HPDE6-E6E7 (cell line): ENCODE data around the gene NUDT22.
A peak's percentile ranks its signal among the peaks of the same experiment; 100 is the strongest.

Source experiments
- DNase-seq: peaks from one replicate; pipeline ENCODE4 v3.0.0; 2011; ENCODE audit warnings: missing footprints; ENCODE audit errors: extremely low spot score

The NUDT22 gene

GRCh38 chr11:64206457-64207255 lies 19.4 kb upstream of the NUDT22 start, which contains the start of gene FERMT3:
TSS of gene FERMT3 (plus strand) at chr11:64206721. CDS start at chr11:64207365, 644 bp downstream.
- no peak for DNase-seq

DNA sequence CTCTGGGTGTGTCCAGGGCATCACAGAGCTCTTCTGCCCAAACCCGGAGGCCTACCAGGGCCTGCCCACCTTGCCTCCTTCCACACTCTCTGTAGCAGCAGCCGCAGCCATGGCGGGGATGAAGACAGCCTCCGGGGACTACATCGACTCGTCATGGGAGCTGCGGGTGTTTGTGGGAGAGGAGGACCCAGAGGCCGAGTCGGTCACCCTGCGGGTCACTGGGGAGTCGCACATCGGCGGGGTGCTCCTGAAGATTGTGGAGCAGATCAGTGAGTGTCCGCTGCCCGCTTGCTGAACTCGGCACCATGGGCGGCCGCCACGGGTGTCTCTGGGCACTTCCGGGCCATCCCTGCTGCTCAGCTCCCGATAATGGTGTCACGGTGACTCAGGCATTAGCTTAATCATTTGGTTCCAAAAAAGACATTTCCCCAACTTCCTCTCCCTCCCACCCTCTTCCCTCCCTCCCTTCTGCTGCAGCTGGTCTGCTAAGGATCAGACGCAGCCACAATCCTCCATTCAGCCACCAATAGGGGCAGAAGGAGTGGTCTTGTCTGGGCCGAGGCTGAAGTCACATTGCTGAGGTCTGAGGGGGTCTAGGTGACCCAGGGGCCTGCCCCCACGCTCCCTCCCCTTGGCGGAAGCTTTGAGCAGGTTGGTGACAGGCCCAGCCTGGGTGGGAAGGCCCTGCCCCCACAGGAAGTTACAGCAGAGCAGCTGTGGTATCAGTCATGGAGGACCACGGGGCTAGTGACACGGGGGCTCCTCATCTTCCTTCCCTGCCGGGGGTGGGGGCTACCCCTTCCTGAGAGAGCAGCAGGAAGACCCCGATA lies 18.6 kb upstream of the NUDT22 start:
- DNase-seq = no peak

- DNase-seq = no peak
These were observed 17.8 kb upstream of the NUDT22 start for GRCh38 chr11:64208086-64208795.

DNA sequence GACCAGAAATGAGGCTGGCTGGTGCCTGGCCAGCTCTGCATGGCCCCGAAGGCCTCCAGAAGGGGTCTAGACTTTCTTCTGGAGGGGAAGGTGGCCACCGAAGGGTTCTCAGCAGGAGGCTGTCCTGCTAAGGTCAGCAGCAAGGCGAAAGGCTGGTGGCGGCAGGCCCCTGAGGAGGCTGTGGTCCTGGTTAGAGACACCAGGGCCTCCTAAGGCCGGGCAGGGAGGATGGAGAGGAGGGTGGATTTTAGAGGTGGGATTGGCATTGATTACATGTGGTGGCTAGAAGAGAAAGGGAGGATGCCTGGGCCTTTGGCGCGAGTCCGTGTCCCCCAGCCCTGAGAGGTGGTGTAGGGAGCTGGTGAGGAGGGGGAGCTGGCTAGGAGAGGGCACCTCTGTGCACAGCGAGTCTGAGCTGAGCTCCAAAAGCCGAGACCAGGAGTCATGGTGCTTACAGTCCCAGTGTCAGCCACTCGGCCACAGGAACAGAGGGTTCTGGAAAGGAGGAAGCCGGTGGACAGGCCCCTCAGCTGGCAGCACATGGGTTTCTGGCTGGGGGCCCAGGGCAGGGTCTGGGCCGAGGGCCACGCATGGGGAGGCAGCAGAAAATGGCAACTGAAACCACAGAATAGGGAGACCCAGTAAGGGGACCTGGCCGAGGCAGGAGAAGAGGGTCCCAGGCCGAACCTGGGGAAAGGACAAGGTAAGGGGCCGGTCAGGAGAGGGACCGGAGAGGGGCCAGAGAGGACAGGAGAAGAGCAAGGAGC lies 17.1 kb upstream of the NUDT22 start:
- no peak for DNase-seq

GRCh38 chr11:64209563-64209843 lies 16.6 kb upstream of the NUDT22 start:
- DNase-seq = no peak

GRCh38 chr11:64210301-64211020 lies 15.6 kb upstream of the NUDT22 start:
- DNase-seq = no peak

GRCh38 chr11:64211181-64211872 lies 14.7 kb upstream of the NUDT22 start:
- DNase-seq = no peak

DNA sequence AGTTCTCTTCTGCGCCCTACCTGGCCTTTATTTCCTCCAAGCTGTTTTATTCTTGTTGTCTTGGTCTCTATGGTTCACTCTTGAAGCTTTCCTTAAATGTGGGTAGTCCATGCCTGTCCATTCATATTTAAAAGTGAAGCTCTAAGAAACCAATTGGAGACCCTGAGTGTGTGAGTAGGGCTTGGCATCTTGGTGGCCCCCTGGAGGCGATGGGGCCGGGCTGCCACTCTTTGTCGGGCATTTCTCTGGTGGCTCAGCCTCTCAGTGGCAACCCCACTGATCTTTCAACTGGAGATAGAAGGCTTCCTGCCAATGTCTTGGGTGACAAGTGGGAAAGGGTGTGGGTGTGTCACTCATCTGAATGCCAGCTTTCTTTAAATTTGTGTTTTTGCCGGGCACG lies 9.2 kb upstream of the NUDT22 start:
- no peak for DNase-seq

- DNase-seq = no peak
These were observed 7.3 kb upstream of the NUDT22 start for GRCh38 chr11:64218628-64219353.

GRCh38 chr11:64219354-64219684 lies 6.8 kb upstream of the NUDT22 start:
- no peak for DNase-seq

GRCh38 chr11:64219755-64220154 lies 6.3 kb upstream of the NUDT22 start:
- no peak for DNase-seq

DNA sequence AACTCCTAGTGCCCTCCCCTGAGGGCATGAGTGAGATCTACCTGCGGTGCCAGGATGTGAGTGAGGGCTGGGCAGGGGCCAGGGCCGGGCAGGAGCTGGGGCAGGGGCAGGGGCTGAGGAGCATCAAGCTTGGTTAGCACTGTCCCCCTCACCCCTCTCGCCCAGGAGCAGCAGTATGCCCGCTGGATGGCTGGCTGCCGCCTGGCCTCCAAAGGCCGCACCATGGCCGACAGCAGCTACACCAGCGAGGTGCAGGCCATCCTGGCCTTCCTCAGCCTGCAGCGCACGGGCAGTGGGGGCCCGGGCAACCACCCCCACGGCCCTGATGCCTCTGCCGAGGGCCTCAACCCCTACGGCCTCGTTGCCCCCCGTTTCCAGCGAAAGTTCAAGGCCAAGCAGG lies 5.8 kb upstream of the NUDT22 start:
- DNase-seq = no peak

GRCh38 chr11:64220798-64221197 lies 5.3 kb upstream of the NUDT22 start:
- DNase-seq = no peak

- no peak for DNase-seq
These were observed 3.4 kb upstream of the NUDT22 start for GRCh38 chr11:64222651-64223000.

- no peak for DNase-seq
These were observed 2.9 kb upstream of the NUDT22 start for GRCh38 chr11:64223001-64223651.

DNA sequence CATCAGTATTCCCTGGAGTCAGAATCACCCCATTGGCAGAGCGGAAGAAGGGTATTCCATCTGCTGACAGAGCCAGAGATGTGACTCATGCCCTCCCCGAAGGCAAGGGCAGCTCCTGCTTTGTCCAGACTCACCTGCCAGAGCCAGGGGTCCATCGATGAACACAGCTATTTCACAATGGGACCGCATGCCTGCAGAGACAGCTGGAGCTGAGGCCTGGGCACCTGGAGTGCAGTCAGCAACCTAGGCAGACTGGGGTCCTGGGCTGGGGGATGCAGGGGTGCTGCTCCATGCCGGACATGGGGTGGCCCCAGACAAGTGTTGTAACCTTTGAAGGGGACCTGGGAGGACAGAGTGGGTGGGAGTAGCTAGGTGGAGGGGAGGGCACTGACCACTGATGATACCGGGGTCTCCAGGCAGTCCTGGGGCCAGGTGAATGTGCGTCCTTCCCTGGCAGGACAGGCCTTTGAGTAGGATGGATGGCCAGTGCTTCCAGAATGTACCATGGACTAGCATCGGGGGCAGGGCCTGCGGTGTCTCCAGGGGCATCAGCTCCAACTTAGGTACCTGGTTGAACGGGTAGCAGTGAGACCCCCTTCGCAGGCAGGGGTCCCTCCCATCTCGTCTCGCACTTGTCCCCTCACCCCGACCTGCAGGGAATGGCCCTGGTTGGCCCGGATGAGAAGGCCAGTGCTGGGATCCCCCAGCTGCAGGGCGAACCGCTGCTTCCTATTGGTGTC lies 1.8 kb upstream of the NUDT22 start:
- peak; percentile 67 for DNase-seq

DNA sequence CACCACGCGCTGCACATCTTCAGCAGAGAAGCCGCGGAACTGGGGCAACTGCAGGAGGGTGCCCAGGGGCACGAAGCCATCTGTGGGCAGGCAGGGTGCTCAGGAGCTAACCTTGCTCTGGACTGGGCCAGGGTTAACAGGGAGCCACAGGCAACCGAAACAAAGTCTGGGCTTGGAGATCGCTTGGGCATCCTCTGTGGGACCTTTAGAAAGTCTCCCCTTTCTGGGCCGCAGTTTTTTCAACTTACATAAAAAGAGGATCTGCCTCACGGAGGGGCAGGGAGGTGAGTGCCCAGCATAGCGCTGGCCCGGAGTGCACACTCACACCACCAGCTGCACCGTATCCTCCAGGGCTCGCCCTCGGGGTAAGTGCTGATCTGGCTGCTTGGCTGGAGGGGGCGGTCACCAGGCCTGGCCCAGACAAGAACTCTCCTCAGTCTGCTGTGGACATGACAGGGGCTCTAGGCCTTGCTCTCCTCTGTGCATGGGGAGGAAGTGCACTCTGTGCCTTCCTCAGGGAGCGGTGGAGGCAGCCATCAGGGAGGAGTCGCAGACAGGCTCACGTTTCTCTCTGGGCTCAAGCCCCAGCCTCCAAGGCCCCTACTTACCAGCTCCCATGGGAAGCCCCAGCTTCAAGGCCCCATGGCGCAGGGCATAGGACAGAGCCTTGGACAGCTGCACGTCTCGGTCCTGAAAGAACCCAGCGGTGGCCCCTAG lies 1.0 kb upstream of the NUDT22 start:
- no peak for DNase-seq

GRCh38 chr11:64226507-64227051 lies 505 bp downstream of the NUDT22 start:
- DNase-seq = peak; percentile 17
